ENCODE data around the gene SH3PXD2B. TPM values are rescaled to one million over a fixed set of nuclear protein-coding genes. Genes with fewer than 3 reads are reported as not detected.

Gene SH3PXD2B
- total and polyA plus RNA-seq, 2 of the 13 experiments (the other 11 are each of a cell fraction or from before 2014, with no cell fraction given) = 3.4 to 4.6 TPM

DNA sequence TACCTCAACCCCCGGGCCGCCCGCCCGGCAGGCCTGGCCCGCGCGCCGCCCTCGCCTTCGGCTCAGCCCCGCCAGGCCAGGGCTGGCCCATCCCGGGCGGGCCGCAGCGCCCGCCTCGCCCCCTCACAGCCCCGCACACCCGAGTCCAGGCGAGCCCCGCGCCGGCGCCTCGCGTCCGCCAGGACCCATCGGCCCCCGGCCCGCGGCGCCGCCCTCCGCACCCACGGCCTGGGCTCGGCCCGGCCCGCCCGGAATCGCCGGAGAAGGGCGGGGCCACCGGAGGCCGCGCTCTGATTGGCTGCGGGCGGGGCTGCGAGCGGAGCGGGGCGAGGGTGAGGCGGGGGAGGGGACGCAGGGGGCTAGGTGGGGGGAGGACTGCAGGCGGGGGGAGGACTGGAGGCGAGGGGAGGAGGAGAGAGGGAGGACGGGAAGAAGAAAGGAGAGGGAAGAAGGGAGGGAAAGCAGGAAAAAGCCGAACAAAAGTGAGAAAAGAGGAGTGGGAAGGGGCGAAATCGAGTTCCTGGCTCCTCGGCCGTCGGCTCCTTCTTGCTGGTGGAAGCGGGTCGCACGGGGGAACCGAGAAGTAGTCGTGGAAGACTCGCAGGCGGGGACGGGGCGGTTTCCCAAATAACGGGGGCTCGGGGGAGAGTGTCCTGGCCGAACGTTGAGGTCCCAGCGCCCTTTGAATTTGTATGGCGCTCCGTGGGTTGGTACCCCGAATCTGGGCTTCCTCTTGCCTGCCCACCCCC lies 170.3 kb downstream of the SH3PXD2B start (continued):
- TF ChIP-seq KIAA2018 (CRISPR knock-in tag; IDR thresholded peaks at IDR 0.05; ENCODE audit: borderline replicate concordance) = no peak
- TF ChIP-seq NFYB (CRISPR knock-in tag; IDR thresholded peaks at IDR 0.05) = peak; percentile 48
- peak; percentile 98 for TF ChIP-seq ZNF263 (CRISPR knock-in tag; IDR thresholded peaks at IDR 0.05)
- no peak for TF ChIP-seq ZNF20 (CRISPR knock-in tag; IDR thresholded peaks at IDR 0.05)
- peak; percentile 18; the same call in 1 of the 2 replicates for TF ChIP-seq MAZ (IDR thresholded peaks at IDR 0.05; ENCODE audit: borderline replicate concordance, low read depth, low read length)
- TF ChIP-seq MAZ (CRISPR knock-in tag; IDR thresholded peaks at IDR 0.05; ENCODE audit: low read depth) = no peak
- no peak for TF ChIP-seq MYPOP (CRISPR knock-in tag; IDR thresholded peaks at IDR 0.05)
- TF ChIP-seq ZNF672 (CRISPR knock-in tag; IDR thresholded peaks at IDR 0.05) = 0 out of 2 replicates have a peak, but pooled peaks have one; percentile 47
- TF ChIP-seq, protein P1, sequence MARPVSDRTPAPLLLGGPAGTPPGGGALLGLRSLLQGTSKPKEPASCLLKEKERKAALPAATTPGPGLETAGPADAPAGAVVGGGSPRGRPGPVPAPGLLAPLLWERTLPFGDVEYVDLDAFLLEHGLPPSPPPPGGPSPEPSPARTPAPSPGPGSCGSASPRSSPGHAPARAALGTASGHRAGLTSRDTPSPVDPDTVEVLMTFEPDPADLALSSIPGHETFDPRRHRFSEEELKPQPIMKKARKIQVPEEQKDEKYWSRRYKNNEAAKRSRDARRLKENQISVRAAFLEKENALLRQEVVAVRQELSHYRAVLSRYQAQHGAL (CRISPR knock-in tag; IDR thresholded peaks at IDR 0.05; ENCODE audit: not compliant biosample characterization) = no peak
- no peak for TF ChIP-seq LCORL (IDR thresholded peaks at IDR 0.05)
- peak; percentile 74; the same call in 1 of the 2 replicates for TF ChIP-seq LCORL (CRISPR knock-in tag; IDR thresholded peaks at IDR 0.05)
- TF ChIP-seq ZNF251 (CRISPR knock-in tag; IDR thresholded peaks at IDR 0.05) = no peak
- TF ChIP-seq IRX3 (CRISPR knock-in tag; IDR thresholded peaks at IDR 0.05; ENCODE audit: borderline replicate concordance, low read depth) = no peak
- TF ChIP-seq ZMYM4 (CRISPR knock-in tag; IDR thresholded peaks at IDR 0.05) = peak; percentile 49; the same call in 1 of the 2 replicates
- TF ChIP-seq ZNF710 (CRISPR knock-in tag; IDR thresholded peaks at IDR 0.05; ENCODE audit: borderline replicate concordance) = 0 out of 2 replicates have a peak, but pooled peaks have one; percentile 19
- TF ChIP-seq CBX2 (IDR thresholded peaks at IDR 0.05; ENCODE audit: low read depth, low read length) = no peak
- TF ChIP-seq CBX2 (CRISPR knock-in tag; IDR thresholded peaks at IDR 0.05; ENCODE audit: low read depth) = no peak
